IPS-18c (cell line): ENCODE measurements around the gene HS3ST1.

Source experiments
- H3K4me3 ChIP-seq: 2 replicates; pipeline ENCODE4 v1.7.0; 2013; ENCODE audit warnings: low read depth, mild to moderate bottlenecking, low read length, moderate library complexity; ENCODE audit not compliant: insufficient read depth
- H3K9me3 ChIP-seq: one replicate; pipeline ENCODE4 v1.6.1; 2013; ENCODE audit warnings: mild to moderate bottlenecking, low read length, moderate library complexity; ENCODE audit not compliant: control insufficient read depth, insufficient read depth

The HS3ST1 gene

GRCh38 chr4:11428231-11428898 lies at the start of gene HS3ST1:
Gene HS3ST1, minus strand, starts transcription at chr4:11428894. Its CDS starts 28,889 bp downstream, at chr4:11400005.
- Histone ChIP-seq H3K9me3 (peaks cover 2% of the 10 kb centered on the region), H3K4me3 (peak within 1 kb of the TSS; percentile 74)

DNA sequence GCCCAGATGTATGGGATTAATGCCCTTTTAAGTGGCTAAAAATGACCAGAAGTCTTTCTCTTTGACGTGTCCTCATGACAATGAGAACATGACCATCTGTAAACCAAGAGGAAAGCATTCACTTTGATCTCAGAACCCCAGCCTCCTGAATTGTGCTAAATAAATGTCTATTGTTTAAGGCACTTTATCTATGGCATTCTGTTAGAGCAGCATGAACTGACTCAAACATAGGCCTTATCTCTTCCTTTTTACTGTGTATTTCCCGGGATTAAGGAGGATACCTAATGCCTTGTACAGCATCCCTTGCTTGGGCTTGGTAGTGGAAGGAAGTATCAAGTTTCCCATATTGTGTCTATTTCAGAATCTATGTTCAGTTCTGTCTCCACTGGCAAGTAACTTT lies 47.2 kb upstream of the HS3ST1 start:
- H3K4me3 ChIP-seq = no peak overlapping the region

DNA sequence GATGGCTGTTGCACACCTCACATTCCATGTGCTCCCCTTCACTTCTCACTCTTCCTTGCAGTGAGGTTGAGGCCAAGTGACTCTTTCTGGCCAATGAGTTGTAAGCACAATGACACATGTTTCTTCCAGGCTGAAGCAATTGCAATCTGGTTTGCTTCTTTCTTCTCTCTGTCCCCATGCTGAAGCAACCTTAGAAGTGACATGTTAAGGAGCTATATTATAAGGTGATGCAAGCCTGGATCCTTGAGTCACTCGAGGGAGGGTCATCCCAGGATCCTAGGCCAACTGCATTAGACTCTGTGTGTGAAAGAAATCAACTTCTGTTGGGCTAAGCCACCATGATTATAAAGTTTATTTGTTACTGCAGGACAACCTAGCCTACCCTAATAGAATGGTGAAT lies 45.5 kb upstream of the HS3ST1 start:
- Histone ChIP-seq H3K9me3 (no peaks in the 10 kb centered on the region), H3K4me3 (no peak overlapping the region)

More for the DNA sequence above, 47.2 kb upstream of the HS3ST1 start:
- no peaks in the 10 kb centered on the region for H3K9me3 ChIP-seq

GRCh38 chr4:11472535-11472934 lies 43.8 kb upstream of the HS3ST1 start:
- no peak overlapping the region for H3K4me3 ChIP-seq
- no peaks in the 10 kb centered on the region for H3K9me3 ChIP-seq

DNA sequence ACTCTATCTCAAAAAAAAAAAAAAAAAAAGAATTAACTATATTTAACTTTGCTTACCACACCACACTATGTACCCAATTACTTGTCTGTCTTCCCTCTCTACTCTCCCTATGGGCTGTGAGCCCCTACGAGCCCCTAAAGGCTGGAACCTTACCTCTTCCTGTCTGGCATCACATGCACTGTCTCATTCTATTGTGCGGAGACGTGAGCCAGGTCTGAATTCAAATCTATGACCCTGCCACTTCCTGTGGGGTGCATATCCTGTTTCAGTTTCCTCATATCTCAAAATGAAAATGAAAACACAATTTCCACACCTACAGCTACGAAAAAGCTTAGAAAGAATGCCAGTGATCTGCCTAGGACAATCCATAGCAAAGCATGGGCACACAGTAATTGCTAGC lies 42.9 kb upstream of the HS3ST1 start:
- Histone ChIP-seq H3K4me3 (no peak overlapping the region), H3K9me3 (no peaks in the 10 kb centered on the region)

DNA sequence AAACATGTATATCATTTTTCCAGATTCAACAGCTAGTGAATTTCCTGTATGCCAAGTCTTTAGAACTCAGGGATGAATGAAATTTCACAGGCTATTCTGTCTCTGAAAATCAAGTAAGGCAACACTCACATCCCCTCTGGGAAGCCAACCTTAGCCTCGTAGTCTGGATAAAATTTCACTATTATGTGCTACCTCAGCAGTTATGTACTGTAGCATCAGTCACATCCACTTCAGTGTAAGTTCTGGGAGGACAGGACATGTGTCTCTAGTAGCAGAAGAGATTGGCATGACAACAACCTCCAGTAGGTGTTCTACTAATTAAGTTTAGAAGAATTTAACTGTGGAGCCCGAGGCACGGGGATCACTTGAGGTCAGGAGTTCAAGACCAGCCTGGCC lies 42.4 kb upstream of the HS3ST1 start:
- Histone ChIP-seq H3K9me3 (no peaks in the 10 kb centered on the region), H3K4me3 (no peak overlapping the region)

- Histone ChIP-seq H3K4me3 (no peak overlapping the region), H3K9me3 (no peaks in the 10 kb centered on the region)
These were observed 41.8 kb upstream of the HS3ST1 start for GRCh38 chr4:11470438-11471045.

DNA sequence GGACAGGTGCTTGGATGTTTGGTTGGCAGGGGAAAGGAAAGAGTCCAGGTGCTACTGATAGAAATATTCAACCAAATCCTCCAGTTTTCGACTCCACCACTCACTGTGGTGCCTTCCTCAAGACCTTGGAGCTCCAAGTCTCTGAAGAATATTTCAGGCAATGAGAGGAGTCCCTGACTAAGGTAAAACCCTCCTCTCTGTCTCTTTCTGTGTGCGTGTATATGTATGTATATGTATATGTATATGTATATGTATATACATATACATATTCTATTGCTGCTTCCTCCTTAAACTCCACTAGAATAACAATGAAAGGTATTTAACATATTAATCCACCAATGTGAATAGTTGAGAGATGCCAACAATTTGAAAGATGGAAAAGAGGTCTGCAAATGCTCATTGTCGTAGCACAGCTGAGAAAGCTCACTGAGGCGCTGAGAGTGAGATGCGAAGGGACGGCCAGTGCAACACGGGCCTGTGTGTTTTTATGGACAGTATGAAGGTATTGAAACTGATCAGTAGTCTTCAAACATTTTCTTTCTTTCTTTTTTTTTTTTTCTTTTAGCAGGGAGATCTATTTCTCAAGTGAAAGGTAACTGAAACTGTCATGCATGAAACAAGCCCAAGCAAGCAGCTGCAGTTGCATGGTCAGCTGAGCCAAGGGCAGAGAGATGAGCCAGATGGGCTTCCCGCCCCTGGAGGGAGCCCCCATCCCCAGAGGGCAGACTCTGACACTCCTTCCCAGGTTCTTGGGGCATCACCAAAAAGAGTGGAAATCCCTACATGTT lies 41.1 kb upstream of the HS3ST1 start:
- H3K4me3 ChIP-seq = no peak overlapping the region
- H3K9me3 ChIP-seq = no peaks in the 10 kb centered on the region

DNA sequence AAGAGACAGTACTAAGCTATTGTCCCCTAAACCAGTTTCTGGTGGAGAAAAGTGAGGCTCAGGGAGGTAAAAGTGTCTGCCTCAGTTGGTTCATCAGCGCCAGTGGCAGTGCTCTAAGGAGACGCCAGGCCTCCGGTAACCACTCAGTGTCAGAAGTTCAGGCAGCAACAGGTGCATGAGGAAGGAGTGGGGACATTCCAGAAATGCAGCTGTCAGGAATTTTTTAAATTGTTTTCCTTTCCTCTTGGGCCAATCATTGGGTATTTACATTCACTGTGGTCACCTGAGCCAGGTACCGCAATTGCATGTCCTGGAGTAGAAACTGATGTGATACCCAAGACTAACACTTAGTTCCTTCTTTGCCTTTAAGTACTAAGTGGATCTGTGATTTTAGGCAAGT lies 40.2 kb upstream of the HS3ST1 start:
- no peaks in the 10 kb centered on the region for H3K9me3 ChIP-seq
- H3K4me3 ChIP-seq = no peak overlapping the region

DNA sequence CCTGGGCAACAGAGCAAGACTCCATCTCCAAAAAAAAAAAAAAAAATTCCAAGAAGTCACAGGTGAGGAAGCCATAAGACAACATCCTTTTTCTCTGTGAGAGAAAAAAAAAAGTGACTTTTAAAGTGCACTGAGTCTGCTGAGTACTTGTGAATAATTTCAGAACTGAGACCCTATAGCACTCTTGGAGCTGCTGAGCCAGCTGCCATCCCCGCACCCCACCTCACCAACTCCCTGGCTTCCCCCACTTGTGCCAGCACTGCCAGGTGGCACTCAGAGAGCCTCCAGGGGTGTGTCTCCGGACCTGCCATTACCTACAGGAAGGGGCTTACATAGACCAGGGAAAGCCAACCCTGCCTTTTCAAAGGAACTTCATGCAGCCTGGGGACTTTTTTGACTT lies 39.2 kb upstream of the HS3ST1 start:
- no peaks in the 10 kb centered on the region for H3K9me3 ChIP-seq
- no peak overlapping the region for H3K4me3 ChIP-seq

GRCh38 chr4:11463707-11464106 lies 35.0 kb upstream of the HS3ST1 start:
- H3K9me3 ChIP-seq = no peaks in the 10 kb centered on the region
- no peak overlapping the region for H3K4me3 ChIP-seq

GRCh38 chr4:11456401-11456800 lies 27.7 kb upstream of the HS3ST1 start:
- Histone ChIP-seq H3K9me3 (no peaks in the 10 kb centered on the region), H3K4me3 (no peak overlapping the region)

DNA sequence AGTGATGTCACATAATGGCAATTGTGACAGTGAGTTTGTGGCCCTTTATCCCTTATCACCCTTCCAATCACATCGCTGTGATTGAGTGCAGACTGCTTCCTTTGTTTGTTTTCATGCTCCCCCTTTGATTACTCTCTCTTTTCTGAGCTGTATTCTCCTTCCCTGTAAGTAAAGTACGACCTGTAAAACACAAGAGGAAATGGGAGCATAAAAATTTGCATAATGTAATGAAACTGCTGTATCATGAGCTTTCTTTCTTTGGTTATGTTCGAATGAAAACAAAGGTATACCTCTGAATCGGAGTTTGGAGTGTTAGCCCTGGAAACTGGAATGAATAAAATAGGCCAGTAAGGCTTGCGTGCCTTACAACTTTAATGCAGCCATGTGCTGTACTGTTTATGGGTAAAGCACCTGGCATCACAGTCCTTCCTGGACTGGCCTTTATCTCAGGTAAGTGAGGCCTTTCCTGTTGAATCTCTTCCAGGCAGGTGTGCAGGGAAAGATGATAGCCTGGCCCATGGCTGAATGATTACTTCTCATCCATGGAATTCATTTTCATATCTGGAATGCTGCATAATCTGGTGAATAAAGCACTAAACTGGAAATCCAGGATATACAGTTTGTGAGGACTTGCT lies 26.6 kb upstream of the HS3ST1 start:
- Histone ChIP-seq H3K9me3 (no peaks in the 10 kb centered on the region), H3K4me3 (no peak overlapping the region)

GRCh38 chr4:11451716-11452115 lies 23.0 kb upstream of the HS3ST1 start:
- H3K9me3 ChIP-seq = no peaks in the 10 kb centered on the region
- H3K4me3 ChIP-seq = no peak overlapping the region

- H3K9me3 ChIP-seq = no peaks in the 10 kb centered on the region
- no peak overlapping the region for H3K4me3 ChIP-seq
These were observed 17.6 kb upstream of the HS3ST1 start for GRCh38 chr4:11446155-11446811.

DNA sequence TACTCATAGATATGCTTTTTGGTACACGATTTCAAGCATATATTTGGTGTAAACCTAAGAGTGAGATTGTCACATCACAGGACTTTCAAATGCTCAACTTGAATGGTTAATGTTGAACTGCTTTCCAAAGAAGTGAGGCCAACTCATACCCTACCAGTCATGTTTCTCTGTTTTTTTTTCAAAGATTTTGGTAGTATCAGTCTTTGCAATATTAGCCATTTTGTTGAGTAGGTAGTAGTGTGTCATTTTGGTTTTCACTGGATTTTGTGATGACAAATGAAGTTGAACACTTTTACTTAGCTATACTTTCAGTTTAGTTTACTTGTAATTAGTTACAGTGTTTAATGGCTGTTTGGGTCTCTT lies 12.5 kb upstream of the HS3ST1 start:
- Histone ChIP-seq H3K4me3 (no peak overlapping the region), H3K9me3 (no peaks in the 10 kb centered on the region)

DNA sequence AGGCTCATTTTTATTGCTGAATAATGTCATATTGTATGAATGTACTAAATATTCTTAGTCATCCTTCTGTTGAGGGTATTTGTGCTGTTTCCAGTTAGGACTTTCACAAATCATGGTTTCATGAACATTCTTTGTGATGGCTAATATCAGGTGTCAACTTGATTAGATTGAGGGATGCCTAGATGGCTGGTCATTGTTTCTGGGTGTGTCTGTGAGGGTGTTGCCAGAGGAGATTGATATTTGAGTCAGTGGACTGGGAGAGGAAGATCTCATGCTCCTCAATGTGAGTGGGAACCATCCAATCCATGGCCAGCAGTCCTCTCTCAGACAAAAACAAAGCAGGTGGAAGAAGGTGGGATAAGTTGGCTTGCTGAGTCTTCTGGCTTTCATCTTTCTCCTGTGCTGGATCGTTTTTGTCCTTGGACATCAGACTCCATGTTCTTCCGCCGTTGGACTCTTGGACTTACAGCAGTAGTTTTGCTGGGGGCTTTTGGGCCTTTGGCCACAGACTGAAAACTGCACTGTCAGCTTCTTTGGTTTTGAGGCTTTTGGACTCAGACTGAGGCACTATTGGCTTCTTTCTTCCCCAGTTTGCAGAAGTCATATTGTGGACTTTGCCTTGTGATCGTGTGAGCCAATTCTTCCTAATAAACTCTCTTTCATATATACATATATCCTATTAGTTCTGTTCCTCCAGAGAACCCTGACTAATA lies 11.9 kb upstream of the HS3ST1 start:
- H3K9me3 ChIP-seq = no peaks in the 10 kb centered on the region
- no peak overlapping the region for H3K4me3 ChIP-seq
